KOPT-K1 (cell line): Measurements from ENCODE around the gene IFI35.
"Not testable (repeated sequence)": the region's sequence is repeated elsewhere in the genome, so short reads cannot be mapped to it uniquely, and the experiment has no call there.

ENCODE experiments used
- H3K27ac ChIP-seq: fragments of 200-600 bp; sonication (generic); 2 replicates; pipeline ENCODE4 v1.5.1; 2016; ENCODE audit warnings: antibody characterized with exemption, mild to moderate bottlenecking, low read depth, low read length; ENCODE audit not compliant: poor library complexity, severe bottlenecking
- H3K36me3 ChIP-seq: fragments of 200-600 bp; sonication (generic); 2 replicates; pipeline ENCODE4 v1.5.1; 2017; ENCODE audit warnings: antibody characterized with exemption, mild to moderate bottlenecking, low read length, moderate library complexity; ENCODE audit not compliant: insufficient read depth
- H3K9me3 ChIP-seq: fragments of 200-600 bp; sonication (generic); 2 replicates; pipeline ENCODE4 v1.5.1; 2017; ENCODE audit warnings: antibody characterized with exemption, low read length, mild to moderate bottlenecking; ENCODE audit not compliant: insufficient read depth, poor library complexity, severe bottlenecking

IFI35 gene

GRCh38 chr17:43026595-43026994 is 20.0 kb downstream of the IFI35 start:
- Histone ChIP-seq H3K36me3 (no peaks in the 10 kb centered on the region), H3K27ac (no peak overlapping the region), H3K9me3 (no peaks in the 10 kb centered on the region)

- no peak overlapping the region for H3K27ac ChIP-seq
- no peaks in the 10 kb centered on the region for H3K36me3 ChIP-seq
- H3K9me3 ChIP-seq: no peaks in the 10 kb centered on the region
These were observed 20.8 kb downstream of the IFI35 start for GRCh38 chr17:43027091-43028032.

- Histone ChIP-seq H3K36me3 (no peaks in the 10 kb centered on the region), H3K27ac (no peak overlapping the region)
These were observed 21.8 kb downstream of the IFI35 start for GRCh38 chr17:43028221-43028861.

GRCh38 chr17:43030137-43030767 is 23.7 kb downstream of the IFI35 start:
- H3K36me3 ChIP-seq: no peaks in the 10 kb centered on the region
- H3K9me3 ChIP-seq: no peaks in the 10 kb centered on the region
- no peak overlapping the region for H3K27ac ChIP-seq

More at GRCh38 chr17:43028221-43028861, 21.8 kb downstream of the IFI35 start:
- no peaks in the 10 kb centered on the region for H3K9me3 ChIP-seq

GRCh38 chr17:43031666-43032065 is 25.1 kb downstream of the IFI35 start:
- no peaks in the 10 kb centered on the region for H3K9me3 ChIP-seq
- H3K36me3 ChIP-seq: no peaks in the 10 kb centered on the region
- H3K27ac ChIP-seq: no peak overlapping the region

- Histone ChIP-seq H3K27ac (no peak overlapping the region), H3K36me3 (peaks cover 5% of the 10 kb centered on the region; the same call in 1 of the 2 replicates)
These were observed 27.6 kb downstream of the IFI35 start for GRCh38 chr17:43033948-43034881.

GRCh38 chr17:43034894-43035293 is 28.3 kb downstream of the IFI35 start:
- peaks cover 5% of the 10 kb centered on the region; the same call in 1 of the 2 replicates for H3K36me3 ChIP-seq
- H3K9me3 ChIP-seq: no peaks in the 10 kb centered on the region
- no peak overlapping the region for H3K27ac ChIP-seq

More at GRCh38 chr17:43033948-43034881, 27.6 kb downstream of the IFI35 start:
- H3K9me3 ChIP-seq: no peaks in the 10 kb centered on the region

- Histone ChIP-seq H3K9me3 (no peaks in the 10 kb centered on the region), H3K27ac (no peak overlapping the region), H3K36me3 (peaks cover 38% of the 10 kb centered on the region)
These were observed 33.1 kb downstream of the IFI35 start for GRCh38 chr17:43039646-43040045.

- no peak overlapping the region for H3K27ac ChIP-seq
- no peaks in the 10 kb centered on the region for H3K9me3 ChIP-seq
- peaks cover 48% of the 10 kb centered on the region for H3K36me3 ChIP-seq
These were observed 34.1 kb downstream of the IFI35 start for GRCh38 chr17:43040655-43041054.

- H3K36me3 ChIP-seq: peaks cover 63% of the 10 kb centered on the region
- H3K9me3 ChIP-seq: no peaks in the 10 kb centered on the region
- H3K27ac ChIP-seq: no peak overlapping the region
These were observed 35.5 kb downstream of the IFI35 start for GRCh38 chr17:43042025-43042628.

GRCh38 chr17:43043307-43043706 is 36.7 kb downstream of the IFI35 start:
- H3K36me3 ChIP-seq: peaks cover 71% of the 10 kb centered on the region
- H3K27ac ChIP-seq: no peak overlapping the region
- H3K9me3 ChIP-seq: no peaks in the 10 kb centered on the region

GRCh38 chr17:43044024-43044423 is 37.4 kb downstream of the IFI35 start:
- H3K27ac ChIP-seq: no peak overlapping the region
- H3K36me3 ChIP-seq: peaks cover 77% of the 10 kb centered on the region
- no peaks in the 10 kb centered on the region for H3K9me3 ChIP-seq

- no peak overlapping the region for H3K27ac ChIP-seq
- no peaks in the 10 kb centered on the region for H3K9me3 ChIP-seq
- H3K36me3 ChIP-seq: peaks cover 100% of the 10 kb centered on the region
These were observed 45.4 kb downstream of the IFI35 start for GRCh38 chr17:43051969-43052368.

- not testable (repeated sequence) for H3K27ac ChIP-seq, H3K9me3 ChIP-seq
- peaks cover 96% of the 10 kb centered on the region for H3K36me3 ChIP-seq
These were observed 46.4 kb downstream of the IFI35 start for GRCh38 chr17:43053008-43053407.
